HG03571 (cell line): Measurements from ENCODE around the gene MYO18B.

Source experiments
- ATAC-seq: cut with Tn5 transposase; IDR thresholded peaks from one replicate; pipeline ENCODE4 v1.9.1; 2021; ENCODE audit not compliant: unreplicated experiment

Gene MYO18B

GRCh38 chr22:25896098-25896497, 154.1 kb downstream of the MYO18B start:
- ATAC-seq, result no peak

- no peak for ATAC-seq
Observed at GRCh38 chr22:25896592-25896991, 154.6 kb downstream of the MYO18B start.

GRCh38 chr22:25898707-25899365, 156.8 kb downstream of the MYO18B start:
- no peak for ATAC-seq

- ATAC-seq, result no peak
Observed at GRCh38 chr22:25899566-25899965, 157.6 kb downstream of the MYO18B start.

GRCh38 chr22:25900390-25900789, 158.4 kb downstream of the MYO18B start:
- ATAC-seq, result no peak

- ATAC-seq, result no peak
Observed at GRCh38 chr22:25900880-25901279, 158.9 kb downstream of the MYO18B start.

- ATAC-seq, result no peak
Observed at GRCh38 chr22:25902402-25902801, 160.4 kb downstream of the MYO18B start.

GRCh38 chr22:25903294-25903693, 161.3 kb downstream of the MYO18B start:
- ATAC-seq, result no peak

- ATAC-seq, result no peak
Observed at GRCh38 chr22:25908212-25908611, 166.2 kb downstream of the MYO18B start.

GRCh38 chr22:25908755-25909154, 166.8 kb downstream of the MYO18B start:
- no peak for ATAC-seq

- ATAC-seq, result no peak
Observed at GRCh38 chr22:25909614-25910387, 167.8 kb downstream of the MYO18B start.

- no peak for ATAC-seq
Observed at GRCh38 chr22:25911243-25911972, 169.4 kb downstream of the MYO18B start.

GRCh38 chr22:25919452-25919851, 177.5 kb downstream of the MYO18B start:
- no peak for ATAC-seq

- no peak for ATAC-seq
Observed at GRCh38 chr22:25922141-25922540, 180.2 kb downstream of the MYO18B start.

- ATAC-seq, result no peak
Observed at GRCh38 chr22:25923914-25924313, 181.9 kb downstream of the MYO18B start.

GRCh38 chr22:25928038-25928437, 186.1 kb downstream of the MYO18B start:
- ATAC-seq, result no peak

- ATAC-seq, result no peak
Observed at GRCh38 chr22:25929321-25929878, 187.4 kb downstream of the MYO18B start.

- no peak for ATAC-seq
Observed at GRCh38 chr22:25930083-25930482, 188.1 kb downstream of the MYO18B start.

GRCh38 chr22:25930788-25931310, 188.9 kb downstream of the MYO18B start:
- ATAC-seq, result no peak

- no peak for ATAC-seq
Observed at GRCh38 chr22:25933158-25933788, 191.3 kb downstream of the MYO18B start.
